Measurements from ENCODE around the gene ZNF43.

- TF ChIP-seq POLR2A (IDR thresholded peaks at IDR 0.05), result no peak
- TF ChIP-seq, protein P1, sequence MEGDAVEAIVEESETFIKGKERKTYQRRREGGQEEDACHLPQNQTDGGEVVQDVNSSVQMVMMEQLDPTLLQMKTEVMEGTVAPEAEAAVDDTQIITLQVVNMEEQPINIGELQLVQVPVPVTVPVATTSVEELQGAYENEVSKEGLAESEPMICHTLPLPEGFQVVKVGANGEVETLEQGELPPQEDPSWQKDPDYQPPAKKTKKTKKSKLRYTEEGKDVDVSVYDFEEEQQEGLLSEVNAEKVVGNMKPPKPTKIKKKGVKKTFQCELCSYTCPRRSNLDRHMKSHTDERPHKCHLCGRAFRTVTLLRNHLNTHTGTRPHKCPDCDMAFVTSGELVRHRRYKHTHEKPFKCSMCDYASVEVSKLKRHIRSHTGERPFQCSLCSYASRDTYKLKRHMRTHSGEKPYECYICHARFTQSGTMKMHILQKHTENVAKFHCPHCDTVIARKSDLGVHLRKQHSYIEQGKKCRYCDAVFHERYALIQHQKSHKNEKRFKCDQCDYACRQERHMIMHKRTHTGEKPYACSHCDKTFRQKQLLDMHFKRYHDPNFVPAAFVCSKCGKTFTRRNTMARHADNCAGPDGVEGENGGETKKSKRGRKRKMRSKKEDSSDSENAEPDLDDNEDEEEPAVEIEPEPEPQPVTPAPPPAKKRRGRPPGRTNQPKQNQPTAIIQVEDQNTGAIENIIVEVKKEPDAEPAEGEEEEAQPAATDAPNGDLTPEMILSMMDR (IDR thresholded peaks at IDR 0.05), result no peak
Measured at GRCh38 chr19:21883516-21883915, 47.5 kb upstream of the ZNF43 start.

Measured in right lobe of liver (tissue), 4 donors.